ENCODE results near the gene SOWAHD. TPM values are rescaled to one million over a fixed set of nuclear protein-coding genes. Genes with fewer than 3 reads are reported as not detected.
"Not testable (repeated sequence)": the region's sequence is repeated elsewhere in the genome, so short reads cannot be mapped to it uniquely, and the experiment has no call there.

SOWAHD gene
- total RNA-seq, 2 donors from 2014 or later: not detected

DNA sequence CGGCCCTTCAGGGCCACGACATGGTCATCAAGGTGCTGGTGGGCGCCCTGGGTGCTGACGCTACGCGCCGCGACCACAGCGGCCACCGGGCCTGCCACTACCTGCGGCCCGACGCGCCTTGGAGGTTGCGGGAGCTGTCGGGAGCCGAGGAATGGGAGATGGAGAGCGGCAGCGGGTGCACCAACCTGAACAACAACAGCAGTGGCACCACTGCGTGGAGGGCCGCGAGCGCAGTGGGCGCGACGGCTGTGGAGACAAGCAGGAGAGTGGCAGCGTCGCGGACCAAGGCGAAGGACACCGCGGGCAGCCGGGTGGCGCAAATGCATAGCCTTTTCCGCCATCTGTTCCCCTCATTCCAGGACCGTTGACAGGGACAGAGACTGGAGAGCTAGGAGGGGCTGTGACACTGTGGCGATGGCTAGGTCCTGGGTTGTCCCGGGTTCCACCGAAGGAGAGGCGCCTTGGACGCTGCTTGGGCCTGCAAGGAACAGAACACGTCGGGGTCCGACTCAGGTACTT lies 919 bp downstream of the SOWAHD start:
- Histone ChIP-seq H3K36me3 (no peaks in the 10 kb centered on the region), H3K27me3 (replicated peaks; ENCODE audit: insufficient read depth) (no peaks in the 10 kb centered on the region), H3K4me1 (ENCODE audit: control insufficient read depth in 1 of 2, low read depth in 2 of 2) (peaks cover 0 to 6% of the 10 kb centered on the region in 2 donors), H3K27ac (no peak overlapping the region), H3K4me3 (peak overlapping the region; percentile 73), H3K9me3 (no peaks in the 10 kb centered on the region)
- ATAC-seq (ENCODE audit: insufficient number of reproducible peaks, low FRiP score, low read depth): no peak
- DNase-seq (ENCODE audit: low spot score): no peak
- TF ChIP-seq, protein P1, sequence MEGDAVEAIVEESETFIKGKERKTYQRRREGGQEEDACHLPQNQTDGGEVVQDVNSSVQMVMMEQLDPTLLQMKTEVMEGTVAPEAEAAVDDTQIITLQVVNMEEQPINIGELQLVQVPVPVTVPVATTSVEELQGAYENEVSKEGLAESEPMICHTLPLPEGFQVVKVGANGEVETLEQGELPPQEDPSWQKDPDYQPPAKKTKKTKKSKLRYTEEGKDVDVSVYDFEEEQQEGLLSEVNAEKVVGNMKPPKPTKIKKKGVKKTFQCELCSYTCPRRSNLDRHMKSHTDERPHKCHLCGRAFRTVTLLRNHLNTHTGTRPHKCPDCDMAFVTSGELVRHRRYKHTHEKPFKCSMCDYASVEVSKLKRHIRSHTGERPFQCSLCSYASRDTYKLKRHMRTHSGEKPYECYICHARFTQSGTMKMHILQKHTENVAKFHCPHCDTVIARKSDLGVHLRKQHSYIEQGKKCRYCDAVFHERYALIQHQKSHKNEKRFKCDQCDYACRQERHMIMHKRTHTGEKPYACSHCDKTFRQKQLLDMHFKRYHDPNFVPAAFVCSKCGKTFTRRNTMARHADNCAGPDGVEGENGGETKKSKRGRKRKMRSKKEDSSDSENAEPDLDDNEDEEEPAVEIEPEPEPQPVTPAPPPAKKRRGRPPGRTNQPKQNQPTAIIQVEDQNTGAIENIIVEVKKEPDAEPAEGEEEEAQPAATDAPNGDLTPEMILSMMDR (IDR thresholded peaks at IDR 0.05): no peak

DNA sequence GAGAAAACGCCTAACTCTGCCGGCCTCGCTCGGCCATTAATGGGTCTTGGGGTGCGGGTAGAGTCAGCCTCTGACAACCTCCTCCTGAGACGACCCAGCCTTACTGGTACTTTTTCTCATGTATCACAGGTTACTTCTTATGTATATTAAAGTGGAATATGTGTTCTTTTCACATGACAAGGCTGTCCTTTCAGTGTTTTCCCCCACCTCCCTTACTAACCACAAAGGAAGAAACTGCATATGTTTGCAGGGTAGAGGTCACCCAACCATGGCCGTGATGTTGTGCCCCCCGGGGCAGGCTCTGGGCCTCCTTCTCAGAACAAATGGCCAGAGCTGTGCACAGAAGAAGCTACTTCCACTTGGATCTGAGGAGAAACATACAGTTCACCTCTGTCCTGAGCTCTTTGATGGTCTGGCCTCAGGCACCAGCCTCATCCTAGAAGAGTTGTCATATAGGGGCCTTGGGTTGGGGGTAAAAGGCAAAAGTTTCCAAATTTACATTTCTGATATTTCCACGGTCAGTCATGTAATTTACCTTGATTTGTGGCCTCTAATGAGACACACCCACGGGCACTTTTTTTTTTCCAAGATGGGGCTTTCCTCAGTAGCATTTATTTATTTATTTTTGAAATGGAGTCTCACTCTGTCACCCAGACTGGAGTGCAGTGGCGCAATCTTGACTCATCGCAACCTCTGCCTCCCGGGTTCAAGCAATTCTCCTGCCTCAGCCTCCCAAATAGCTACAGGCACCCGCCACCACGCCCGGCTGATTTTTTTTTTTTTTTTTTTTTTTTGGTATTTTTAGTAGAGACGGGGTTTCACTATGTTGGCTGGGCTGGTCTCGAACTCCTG lies 1.9 kb downstream of the SOWAHD start:
- H3K36me3 ChIP-seq: no peaks in the 10 kb centered on the region
- no peaks in the 10 kb centered on the region for H3K27me3 ChIP-seq (replicated peaks; ENCODE audit: insufficient read depth)
- no peak overlapping the region for H3K27ac ChIP-seq
- ATAC-seq (ENCODE audit: insufficient number of reproducible peaks, low FRiP score, low read depth): no peak
- H3K4me1 ChIP-seq (ENCODE audit: control insufficient read depth in 1 of 2, low read depth in 2 of 2): peaks cover 0 to 6% of the 10 kb centered on the region in 2 donors
- TF ChIP-seq, protein P1 (IDR thresholded peaks at IDR 0.05): no peak
- H3K4me3 ChIP-seq: no peak overlapping the region
- no peak for DNase-seq (ENCODE audit: low spot score)
- H3K9me3 ChIP-seq: no peaks in the 10 kb centered on the region

DNA sequence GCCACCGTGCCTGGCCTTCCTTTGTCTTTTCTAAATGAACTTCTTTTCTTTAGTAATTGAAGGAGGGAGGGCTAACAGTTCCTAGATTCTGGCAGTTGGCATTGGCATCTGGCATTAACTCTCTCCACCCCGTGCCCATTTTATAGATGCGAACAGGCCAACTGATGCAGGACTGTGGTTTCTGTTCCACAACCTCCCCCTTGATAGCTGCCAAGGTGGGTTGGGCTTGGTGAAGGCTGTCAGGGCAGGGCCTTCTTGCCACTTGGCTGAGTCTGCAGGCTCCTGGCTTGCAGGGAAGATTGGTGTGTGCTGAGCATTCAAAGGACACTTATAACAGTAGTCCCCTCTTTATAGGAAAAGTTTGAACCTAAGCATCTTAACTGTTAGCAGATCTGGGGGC lies 4.3 kb downstream of the SOWAHD start:
- H3K27ac ChIP-seq: no peak overlapping the region
- H3K4me1 ChIP-seq (ENCODE audit: control insufficient read depth in 1 of 2, low read depth in 2 of 2): peaks cover 0 to 6% of the 10 kb centered on the region in 2 donors
- TF ChIP-seq, protein P1 (IDR thresholded peaks at IDR 0.05): no peak
- H3K36me3 ChIP-seq: no peaks in the 10 kb centered on the region
- no peaks in the 10 kb centered on the region for H3K27me3 ChIP-seq (replicated peaks; ENCODE audit: insufficient read depth)
- no peaks in the 10 kb centered on the region for H3K9me3 ChIP-seq
- no peak overlapping the region for H3K4me3 ChIP-seq
- no peak for DNase-seq (ENCODE audit: low spot score)
- ATAC-seq (ENCODE audit: insufficient number of reproducible peaks, low FRiP score, low read depth): no peak

DNA sequence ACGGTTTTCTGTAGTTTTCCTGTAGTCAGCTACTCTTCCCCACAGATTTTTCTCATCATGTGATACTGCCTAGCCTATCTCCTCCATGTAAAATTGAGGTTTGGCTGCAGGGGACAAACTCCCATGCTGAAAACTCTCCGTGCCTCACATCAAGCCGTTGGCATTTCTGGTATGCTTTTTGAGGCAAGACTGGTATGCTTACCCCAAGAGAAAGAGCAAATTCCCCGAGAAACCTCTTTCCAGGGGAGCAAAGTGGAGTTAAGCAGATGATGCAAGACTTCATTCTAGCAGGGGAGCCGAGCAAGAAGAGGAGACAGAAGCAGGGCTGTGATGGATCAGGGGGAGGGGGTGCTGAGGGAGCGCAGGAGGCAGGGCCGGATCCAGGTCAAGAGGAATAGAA lies 4.8 kb downstream of the SOWAHD start:
- Histone ChIP-seq H3K9me3 (no peaks in the 10 kb centered on the region), H3K27ac (no peak overlapping the region), H3K4me1 (ENCODE audit: control insufficient read depth in 1 of 2, low read depth in 2 of 2) (peaks cover 0 to 2% of the 10 kb centered on the region in 2 donors), H3K27me3 (replicated peaks; ENCODE audit: insufficient read depth) (no peaks in the 10 kb centered on the region), H3K4me3 (no peak overlapping the region), H3K36me3 (no peaks in the 10 kb centered on the region)
- TF ChIP-seq, protein P1 (IDR thresholded peaks at IDR 0.05): no peak
- ATAC-seq (ENCODE audit: insufficient number of reproducible peaks, low FRiP score, low read depth) (no peak), DNase-seq (ENCODE audit: low spot score) (no peak)

DNA sequence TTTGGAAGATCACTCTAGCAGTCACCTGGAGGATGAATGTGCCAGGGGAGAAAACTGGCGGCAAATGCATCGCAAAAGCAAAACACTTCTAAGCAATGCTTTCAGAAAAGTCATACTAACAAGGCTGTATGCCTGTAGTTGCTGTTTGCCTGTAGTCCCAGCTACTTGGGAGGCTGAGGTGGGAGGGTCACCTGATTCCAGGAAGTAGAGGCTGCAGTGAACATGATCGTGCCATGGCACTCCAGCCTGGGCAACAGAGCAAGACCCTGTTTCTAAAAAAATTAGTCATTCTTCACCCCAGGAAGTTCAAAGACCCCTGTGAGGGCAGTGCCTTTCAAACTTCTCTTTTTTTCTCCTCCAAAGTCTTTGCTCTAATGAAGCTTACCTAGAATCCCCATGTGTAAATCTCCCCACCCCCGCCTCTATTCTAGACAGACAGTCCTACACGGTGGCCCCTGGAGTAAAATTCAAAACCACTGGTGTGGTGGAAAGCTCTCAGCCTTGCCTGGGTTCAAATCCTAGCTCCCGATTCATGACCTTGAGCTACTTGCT lies 5.5 kb downstream of the SOWAHD start:
- Histone ChIP-seq H3K27me3 (replicated peaks; ENCODE audit: insufficient read depth) (no peaks in the 10 kb centered on the region), H3K27ac (no peak overlapping the region), H3K4me3 (no peak overlapping the region), H3K36me3 (no peaks in the 10 kb centered on the region), H3K4me1 (ENCODE audit: control insufficient read depth in 1 of 2, low read depth in 2 of 2) (no peaks in the 10 kb centered on the region), H3K9me3 (no peaks in the 10 kb centered on the region)
- ATAC-seq (ENCODE audit: insufficient number of reproducible peaks, low FRiP score, low read depth) (no peak), DNase-seq (ENCODE audit: low spot score) (no peak)
- TF ChIP-seq, protein P1 (IDR thresholded peaks at IDR 0.05): no peak

DNA sequence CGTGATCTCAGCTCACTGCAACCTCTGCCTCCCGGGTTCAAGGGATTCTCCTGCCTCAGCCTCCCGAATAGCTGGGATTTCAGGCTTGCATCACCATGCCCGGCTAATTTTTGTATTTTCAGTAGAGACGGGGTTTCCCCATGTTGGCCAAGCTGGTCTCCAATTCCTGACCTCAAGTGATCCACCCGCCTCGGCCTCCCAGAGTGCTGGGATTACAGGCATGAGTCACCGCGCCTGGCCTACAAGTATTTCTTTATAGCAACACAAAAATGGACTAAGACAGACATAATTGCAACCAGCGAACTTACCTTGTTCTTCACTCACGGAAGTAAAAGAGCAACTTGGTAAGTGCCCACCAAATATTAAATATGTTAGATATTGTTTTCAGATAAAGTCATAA lies 10.0 kb downstream of the SOWAHD start:
- ATAC-seq (ENCODE audit: insufficient number of reproducible peaks, low FRiP score, low read depth); H3K4me3 ChIP-seq; H3K9me3 ChIP-seq; DNase-seq (ENCODE audit: low spot score); H3K36me3 ChIP-seq; H3K27ac ChIP-seq; H3K27me3 ChIP-seq (replicated peaks; ENCODE audit: insufficient read depth); H3K4me1 ChIP-seq (ENCODE audit: control insufficient read depth in 1 of 2, low read depth in 2 of 2): not testable (repeated sequence)

DNA sequence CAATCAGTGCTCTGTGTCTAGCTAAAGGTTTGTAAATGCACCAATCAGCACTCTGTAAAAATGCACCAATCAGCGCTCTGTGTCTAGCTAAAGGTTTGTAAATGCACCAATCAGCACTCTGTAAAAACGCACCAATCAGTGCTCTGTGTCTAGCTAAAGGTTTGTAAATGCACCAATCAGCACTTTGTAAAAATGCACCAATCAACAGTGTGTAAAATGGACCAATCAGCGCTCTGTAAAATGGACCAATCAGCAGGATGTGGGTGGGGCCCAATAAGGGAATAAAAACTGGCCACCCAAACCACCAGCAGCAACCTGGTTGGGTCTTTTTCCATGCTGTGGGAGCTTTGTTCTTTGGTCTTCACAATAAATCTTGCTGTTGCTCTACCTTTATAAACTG lies 11.0 kb downstream of the SOWAHD start:
- not testable (repeated sequence) for H3K4me1 ChIP-seq (ENCODE audit: control insufficient read depth in 1 of 2, low read depth in 2 of 2); H3K36me3 ChIP-seq; DNase-seq (ENCODE audit: low spot score); ATAC-seq (ENCODE audit: insufficient number of reproducible peaks, low FRiP score, low read depth); H3K27ac ChIP-seq; H3K9me3 ChIP-seq; H3K27me3 ChIP-seq (replicated peaks; ENCODE audit: insufficient read depth); H3K4me3 ChIP-seq
